HEK293T (cell line): ENCODE measurements around the gene ITGA11.

ENCODE experiments used
- BHLHE40 ChIP-seq: fragments of 450-650 bp; IDR thresholded peaks from 2 replicates; pipeline ENCODE4 v1.6.1; 2016; ENCODE audit warnings: mild to moderate bottlenecking, moderate library complexity, borderline replicate concordance
- FOXA1 ChIP-seq: fragments of 450-650 bp; IDR thresholded peaks from 2 replicates; pipeline ENCODE4 v1.6.1; 2016; ENCODE audit warnings: mild to moderate bottlenecking
- FOXM1 ChIP-seq: fragments of 450-650 bp; IDR thresholded peaks from 2 replicates; pipeline ENCODE4 v1.6.1; 2017; ENCODE audit warnings: mild to moderate bottlenecking, borderline replicate concordance
- SP1 ChIP-seq: fragments of 450-650 bp; IDR thresholded peaks from 2 replicates; pipeline ENCODE4 v1.6.1; 2017
- TARDBP ChIP-seq: fragments of 450-650 bp; IDR thresholded peaks from 2 replicates; pipeline ENCODE4 v1.6.1; 2016

DNA sequence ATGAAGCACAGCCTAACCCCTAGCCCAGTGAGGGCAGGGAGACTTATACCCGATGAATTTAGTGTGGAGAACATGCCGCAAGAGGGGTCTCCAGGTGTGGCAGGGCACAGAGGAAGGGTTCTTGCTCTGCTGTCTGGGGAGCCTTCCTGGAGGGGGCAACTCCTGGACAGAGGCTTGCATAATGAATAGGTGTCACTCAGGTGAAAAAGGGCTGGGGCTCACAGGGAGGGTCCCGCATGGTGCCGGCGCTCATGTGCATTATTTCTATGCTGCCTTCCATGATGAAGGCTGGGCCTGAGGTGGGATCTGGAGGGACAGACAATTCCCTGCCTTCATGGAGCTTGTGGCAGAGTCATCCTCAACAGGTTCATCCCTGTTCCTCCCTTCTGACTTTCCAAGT, 51.5 kb downstream of the ITGA11 start:
- TF ChIP-seq SP1 (no peak), FOXA1 (no peak), FOXM1 (no peak), TARDBP (no peak), BHLHE40 (no peak)
